ENCODE data around the gene PLEK. TPM values are rescaled to one million over a fixed set of nuclear protein-coding genes. Genes with fewer than 3 reads are reported as not detected.
"Not testable (repeated sequence)": the region's sequence is repeated elsewhere in the genome, so short reads cannot be mapped to it uniquely, and the experiment has no call there.

PLEK gene
- total RNA-seq, 1 experiment from 2014 or later = 0.25 TPM

- no peak for DNase-seq (ENCODE audit: low read depth)
Observed at GRCh38 chr2:68352651-68353391, 12.3 kb upstream of the PLEK start.

GRCh38 chr2:68356599-68357239 lies 8.4 kb upstream of the PLEK start:
- no peak for DNase-seq (ENCODE audit: low read depth)

GRCh38 chr2:68357605-68358337 lies 7.3 kb upstream of the PLEK start:
- peak; percentile 72 for DNase-seq (ENCODE audit: low read depth)

- DNase-seq (ENCODE audit: low read depth) = no peak
Observed at GRCh38 chr2:68359889-68360288, 5.2 kb upstream of the PLEK start.

GRCh38 chr2:68362069-68362468 lies 3.0 kb upstream of the PLEK start:
- DNase-seq (ENCODE audit: low read depth) = peak; percentile 55

- DNase-seq (ENCODE audit: low read depth) = no peak
Observed at GRCh38 chr2:68362749-68363148, 2.3 kb upstream of the PLEK start.

GRCh38 chr2:68363721-68364120 lies 1.4 kb upstream of the PLEK start:
- no peak for DNase-seq (ENCODE audit: low read depth)

- no peak for DNase-seq (ENCODE audit: low read depth)
Observed at GRCh38 chr2:68366083-68366560, 1.0 kb downstream of the PLEK start.

GRCh38 chr2:68367953-68368653 lies 3.0 kb downstream of the PLEK start:
- DNase-seq (ENCODE audit: low read depth) = no peak

- peak; percentile 91 for DNase-seq (ENCODE audit: low read depth)
Observed at GRCh38 chr2:68368654-68369336, 3.7 kb downstream of the PLEK start.

GRCh38 chr2:68369337-68369734 lies 4.3 kb downstream of the PLEK start:
- no peak for DNase-seq (ENCODE audit: low read depth)

GRCh38 chr2:68371138-68371537 lies 6.1 kb downstream of the PLEK start:
- DNase-seq (ENCODE audit: low read depth) = no peak

GRCh38 chr2:68371581-68371980 lies 6.5 kb downstream of the PLEK start:
- peak; percentile 27 for DNase-seq (ENCODE audit: low read depth)

- DNase-seq (ENCODE audit: low read depth) = no peak
Observed at GRCh38 chr2:68372485-68372884, 7.4 kb downstream of the PLEK start.

GRCh38 chr2:68374184-68374583 lies 9.1 kb downstream of the PLEK start:
- no peak for DNase-seq (ENCODE audit: low read depth)

- DNase-seq (ENCODE audit: low read depth) = no peak
Observed at GRCh38 chr2:68375582-68375981, 10.5 kb downstream of the PLEK start.

GRCh38 chr2:68377137-68377780 lies 12.2 kb downstream of the PLEK start:
- no peak for DNase-seq (ENCODE audit: low read depth)

- DNase-seq (ENCODE audit: low read depth) = not testable (repeated sequence)
Observed at GRCh38 chr2:68378779-68379178, 13.7 kb downstream of the PLEK start.

- DNase-seq (ENCODE audit: low read depth) = no peak
Observed at GRCh38 chr2:68379184-68379708, 14.2 kb downstream of the PLEK start.

GRCh38 chr2:68383778-68384177 lies 18.7 kb downstream of the PLEK start:
- no peak for DNase-seq (ENCODE audit: low read depth)
